KOPT-K1 (cell line): ENCODE results near the gene MMP25.

Source experiments
- H3K27ac ChIP-seq: fragments of 200-600 bp; sonication (generic); 2 replicates; pipeline ENCODE4 v1.5.1; 2016; ENCODE audit warnings: antibody characterized with exemption, mild to moderate bottlenecking, low read depth, low read length; ENCODE audit not compliant: poor library complexity, severe bottlenecking
- H3K36me3 ChIP-seq: fragments of 200-600 bp; sonication (generic); 2 replicates; pipeline ENCODE4 v1.5.1; 2017; ENCODE audit warnings: antibody characterized with exemption, mild to moderate bottlenecking, low read length, moderate library complexity; ENCODE audit not compliant: insufficient read depth
- H3K9me3 ChIP-seq: fragments of 200-600 bp; sonication (generic); 2 replicates; pipeline ENCODE4 v1.5.1; 2017; ENCODE audit warnings: antibody characterized with exemption, low read length, mild to moderate bottlenecking; ENCODE audit not compliant: insufficient read depth, poor library complexity, severe bottlenecking

The MMP25 gene, protein sequence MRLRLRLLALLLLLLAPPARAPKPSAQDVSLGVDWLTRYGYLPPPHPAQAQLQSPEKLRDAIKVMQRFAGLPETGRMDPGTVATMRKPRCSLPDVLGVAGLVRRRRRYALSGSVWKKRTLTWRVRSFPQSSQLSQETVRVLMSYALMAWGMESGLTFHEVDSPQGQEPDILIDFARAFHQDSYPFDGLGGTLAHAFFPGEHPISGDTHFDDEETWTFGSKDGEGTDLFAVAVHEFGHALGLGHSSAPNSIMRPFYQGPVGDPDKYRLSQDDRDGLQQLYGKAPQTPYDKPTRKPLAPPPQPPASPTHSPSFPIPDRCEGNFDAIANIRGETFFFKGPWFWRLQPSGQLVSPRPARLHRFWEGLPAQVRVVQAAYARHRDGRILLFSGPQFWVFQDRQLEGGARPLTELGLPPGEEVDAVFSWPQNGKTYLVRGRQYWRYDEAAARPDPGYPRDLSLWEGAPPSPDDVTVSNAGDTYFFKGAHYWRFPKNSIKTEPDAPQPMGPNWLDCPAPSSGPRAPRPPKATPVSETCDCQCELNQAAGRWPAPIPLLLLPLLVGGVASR

DNA sequence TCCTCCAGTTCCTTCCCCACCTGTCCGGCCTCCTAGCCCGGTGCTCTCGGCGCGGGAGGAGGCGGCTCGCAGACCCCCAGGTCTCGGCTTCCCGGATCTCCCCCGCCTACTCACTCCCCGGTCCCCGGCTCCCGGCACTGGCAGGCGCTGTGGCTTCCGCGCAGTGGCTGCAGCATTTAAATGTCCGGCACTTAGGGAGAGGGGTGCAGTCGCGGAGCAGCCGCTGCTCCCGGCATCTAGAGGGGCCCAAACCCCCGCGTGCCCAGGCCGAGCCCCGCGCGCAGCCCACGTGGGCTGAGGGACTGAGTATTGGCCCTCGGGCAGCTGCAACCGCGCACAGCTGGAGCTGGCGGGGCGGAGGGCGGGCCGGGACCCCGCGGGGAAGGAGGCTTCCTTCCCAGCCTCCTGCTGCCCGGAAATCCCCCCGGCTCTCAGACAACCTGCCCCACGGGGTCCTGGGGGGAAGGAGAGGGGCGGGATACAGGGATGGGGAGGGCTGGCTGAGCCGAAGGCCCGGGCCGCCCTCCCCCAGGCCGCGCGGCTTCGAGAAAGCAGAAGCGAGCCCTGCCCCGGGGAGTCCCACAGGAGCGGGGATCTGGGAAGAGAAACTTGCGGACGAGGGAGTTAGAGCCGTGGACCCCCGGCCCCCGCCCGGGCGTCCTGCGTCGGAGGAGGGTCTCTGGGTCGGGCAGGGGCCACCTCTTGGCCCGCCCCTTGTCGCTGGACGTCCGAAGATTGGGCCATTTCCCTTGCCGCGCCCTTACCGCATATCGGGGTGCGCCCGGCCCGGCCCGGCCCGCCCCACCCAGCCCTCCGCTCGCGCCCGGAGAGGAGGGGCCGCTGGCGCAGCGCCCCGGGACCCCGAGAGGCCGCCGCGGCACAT is at the start of gene MMP25:
MMP25 (plus strand) TSS at position 804 of the 883 bp plus-strand sequence. CDS start 357 bp downstream, outside the sequence.
- H3K27ac ChIP-seq = no peak within 1 kb of the TSS

DNA sequence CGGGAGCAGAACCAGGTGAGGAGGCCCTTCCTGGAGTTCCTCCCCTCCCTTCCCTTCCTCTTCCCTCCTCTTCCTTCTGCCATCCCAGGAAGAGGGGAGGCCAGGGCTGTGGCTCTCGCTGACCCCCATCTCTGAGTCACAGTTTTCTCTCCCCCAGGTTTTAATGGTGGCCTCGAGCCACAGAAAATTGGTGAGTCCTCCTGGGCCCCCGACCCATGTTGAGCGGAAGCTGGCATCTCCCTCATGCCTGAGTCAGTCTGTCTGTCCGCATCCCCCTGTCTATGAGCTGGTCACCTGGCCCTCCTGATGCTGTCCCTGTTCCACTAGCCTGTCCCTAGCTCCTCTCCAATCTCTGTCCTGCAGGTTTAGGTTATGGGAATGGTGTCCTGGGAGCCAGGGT is 46.4 kb upstream of the MMP25 start:
- H3K9me3 ChIP-seq = no peaks in the 10 kb centered on the region
- no peak overlapping the region for H3K27ac ChIP-seq
- no peaks in the 10 kb centered on the region for H3K36me3 ChIP-seq

More for the DNA sequence above, at the start of gene MMP25:
- Histone ChIP-seq H3K9me3 (no peaks in the 10 kb centered on the region), H3K36me3 (no peaks in the 10 kb centered on the region)

DNA sequence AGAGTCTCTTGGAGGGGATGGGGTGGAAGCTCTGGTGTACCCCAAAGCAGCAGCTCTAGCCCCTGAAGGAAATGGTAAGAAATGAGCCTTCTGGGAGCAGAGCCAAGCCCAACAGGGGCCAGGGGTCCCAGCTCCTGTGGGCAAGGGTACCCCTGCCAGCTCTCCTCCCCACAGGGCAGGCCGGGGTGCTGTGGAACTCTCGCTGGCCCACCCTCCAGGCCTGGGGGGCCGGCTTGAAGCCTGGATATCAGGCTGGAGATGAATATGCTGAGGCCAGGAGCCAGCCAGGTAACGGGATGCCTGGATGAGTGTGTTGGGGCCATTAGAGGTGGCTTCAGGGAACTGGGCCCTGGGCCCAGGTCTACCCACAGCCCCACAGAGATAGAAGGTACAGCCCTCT is 45.8 kb upstream of the MMP25 start:
- Histone ChIP-seq H3K27ac (no peak overlapping the region), H3K36me3 (no peaks in the 10 kb centered on the region), H3K9me3 (no peaks in the 10 kb centered on the region)

DNA sequence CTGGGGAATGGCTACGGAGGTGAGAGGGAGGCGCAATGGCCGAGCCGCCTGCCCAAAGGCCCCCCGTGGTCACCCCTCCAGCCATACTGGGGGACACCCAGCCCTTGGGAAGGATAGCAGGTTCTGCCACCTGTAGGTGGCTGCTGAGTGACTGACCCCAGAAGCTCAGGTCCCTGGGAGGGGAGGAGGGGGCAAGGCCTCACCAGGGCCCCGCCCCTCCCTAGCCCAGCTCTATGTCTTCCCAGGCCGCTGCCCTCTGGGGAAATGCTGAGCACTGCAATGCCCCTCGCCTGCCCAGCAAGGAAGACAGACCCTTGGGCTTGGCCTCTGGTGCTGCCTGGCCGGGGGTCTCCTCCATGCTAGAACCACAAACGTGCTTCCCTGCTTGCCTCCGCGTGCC is 45.0 kb upstream of the MMP25 start:
- no peaks in the 10 kb centered on the region for H3K9me3 ChIP-seq
- H3K27ac ChIP-seq = no peak overlapping the region
- H3K36me3 ChIP-seq = no peaks in the 10 kb centered on the region

DNA sequence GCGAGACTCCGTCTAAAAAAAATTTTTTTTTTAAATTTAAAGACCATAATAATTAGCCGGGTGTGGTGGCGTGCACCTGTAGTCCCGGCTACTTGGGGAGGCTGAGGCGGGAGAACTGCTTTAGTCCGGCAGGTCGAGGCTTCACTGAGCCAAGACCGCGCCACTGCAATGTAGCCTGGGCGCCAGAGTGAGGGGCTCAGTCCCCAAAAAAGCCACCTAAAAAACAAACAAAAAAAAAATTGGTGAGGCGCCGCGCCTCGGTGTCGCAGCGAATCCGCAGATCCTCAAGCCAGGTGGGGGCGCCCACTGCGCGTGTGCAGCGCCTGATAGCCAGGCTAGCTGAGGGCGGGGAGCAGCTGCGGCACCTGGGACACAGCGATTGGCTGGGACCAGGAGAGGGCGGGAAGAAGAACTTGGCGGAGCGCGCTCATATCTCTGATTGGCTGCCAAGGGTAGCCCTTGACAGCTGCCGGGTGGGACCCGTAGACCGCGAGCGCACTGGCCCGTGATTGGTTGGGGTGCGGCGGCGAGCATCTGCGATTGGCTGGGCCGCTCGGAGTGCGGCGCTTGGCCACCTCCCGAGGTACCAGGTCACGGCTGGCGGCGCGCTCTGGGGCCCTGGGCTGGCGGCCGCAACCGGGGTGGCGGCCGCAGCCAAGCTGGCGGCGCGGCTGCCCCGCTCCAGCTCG is 42.6 kb upstream of the MMP25 start:
- H3K9me3 ChIP-seq = no peaks in the 10 kb centered on the region
- H3K36me3 ChIP-seq = no peaks in the 10 kb centered on the region
- no peak overlapping the region for H3K27ac ChIP-seq

DNA sequence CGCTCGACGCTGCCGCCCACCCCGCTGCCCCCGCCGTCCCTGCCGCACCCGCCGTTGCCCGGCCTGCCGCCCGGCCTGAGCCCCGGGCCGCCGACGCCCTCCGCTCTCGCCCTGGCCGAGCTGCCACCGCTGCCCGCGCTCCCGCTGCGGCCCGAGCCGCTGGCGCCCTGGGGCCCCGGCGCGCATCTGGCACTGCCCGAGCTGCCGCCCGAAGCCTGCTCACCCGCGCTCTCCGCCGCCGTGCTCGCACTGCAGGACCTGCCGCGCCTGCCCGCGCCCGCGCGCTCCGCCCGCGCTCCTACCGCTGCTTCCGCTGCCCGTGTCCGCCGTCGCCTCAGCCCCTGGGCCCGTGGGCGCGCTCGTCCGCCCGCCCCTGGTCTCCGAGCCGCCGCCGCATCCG is 42.0 kb upstream of the MMP25 start:
- no peaks in the 10 kb centered on the region for H3K36me3 ChIP-seq
- H3K27ac ChIP-seq = no peak overlapping the region

DNA sequence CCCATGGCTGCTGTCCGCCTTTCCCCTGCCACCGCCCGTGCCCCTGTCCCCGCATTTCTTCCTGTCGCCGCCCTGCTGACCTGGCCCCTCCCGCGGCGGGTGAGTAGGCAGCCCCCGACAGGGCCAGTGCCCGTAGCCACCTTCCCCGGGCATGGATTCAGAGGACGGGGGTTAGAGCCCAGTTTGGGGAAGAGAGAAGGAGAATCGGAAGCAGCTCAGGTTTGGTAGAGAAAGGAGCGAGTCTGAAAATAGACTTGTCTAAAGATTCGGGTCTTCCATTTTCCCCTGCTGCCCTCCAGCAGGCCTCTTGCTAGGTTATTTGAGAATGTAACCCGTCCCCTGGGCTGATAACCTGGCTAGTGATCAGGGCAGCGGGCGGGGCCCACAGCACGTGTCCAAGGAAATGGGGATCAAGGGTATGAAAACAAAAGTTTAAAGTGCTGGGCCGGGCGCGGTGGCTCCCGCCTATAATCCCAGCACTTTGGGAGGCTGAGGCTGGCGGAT is 41.5 kb upstream of the MMP25 start:
- Histone ChIP-seq H3K36me3 (no peaks in the 10 kb centered on the region), H3K27ac (no peak overlapping the region), H3K9me3 (no peaks in the 10 kb centered on the region)

More for the DNA sequence above, 42.0 kb upstream of the MMP25 start:
- no peaks in the 10 kb centered on the region for H3K9me3 ChIP-seq

DNA sequence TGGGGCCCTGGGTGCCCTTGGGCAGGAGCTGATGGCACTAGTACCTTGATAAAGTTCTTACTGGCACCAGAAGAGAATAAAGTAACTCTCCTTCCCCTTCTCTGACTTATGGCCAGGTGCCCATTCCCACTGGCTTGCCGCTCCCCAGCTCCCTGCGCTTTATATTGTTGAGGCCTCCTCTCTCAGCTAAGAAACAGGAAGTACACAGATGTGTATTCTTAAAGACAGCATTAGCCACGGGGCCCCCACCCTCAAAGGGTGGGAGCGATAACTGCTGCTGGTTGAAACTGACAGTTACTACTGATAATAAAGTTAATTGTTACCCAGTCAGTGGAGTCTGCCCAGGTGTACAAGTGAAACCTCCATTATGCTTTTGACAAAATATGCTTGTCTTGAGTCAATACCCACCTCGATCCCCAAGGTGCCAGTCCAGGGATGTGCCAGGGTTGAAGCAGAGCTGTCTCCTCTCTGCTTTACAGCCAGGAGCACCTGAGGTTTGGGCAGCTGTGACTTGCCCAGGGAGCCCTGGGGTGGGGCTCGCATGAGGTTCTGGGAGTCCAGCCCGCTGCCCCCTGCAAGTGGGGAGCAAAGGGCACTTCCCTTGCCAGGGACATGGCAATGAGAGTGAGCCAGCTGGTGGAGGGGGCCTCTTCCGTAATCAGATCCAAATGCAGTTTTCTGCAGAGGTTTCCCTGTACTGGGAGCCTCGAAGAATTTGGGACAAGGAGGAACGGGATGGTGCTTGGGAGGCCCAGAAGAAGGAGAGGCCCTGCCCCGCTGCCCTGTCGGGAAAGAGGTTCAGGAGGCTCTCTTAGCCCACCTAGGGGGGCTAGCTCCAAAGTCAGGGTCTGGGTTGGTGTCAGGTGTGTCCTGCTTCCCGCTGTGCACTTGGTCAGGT is 39.1 kb upstream of the MMP25 start:
- no peak overlapping the region for H3K27ac ChIP-seq
- H3K9me3 ChIP-seq = no peaks in the 10 kb centered on the region
- H3K36me3 ChIP-seq = no peaks in the 10 kb centered on the region

DNA sequence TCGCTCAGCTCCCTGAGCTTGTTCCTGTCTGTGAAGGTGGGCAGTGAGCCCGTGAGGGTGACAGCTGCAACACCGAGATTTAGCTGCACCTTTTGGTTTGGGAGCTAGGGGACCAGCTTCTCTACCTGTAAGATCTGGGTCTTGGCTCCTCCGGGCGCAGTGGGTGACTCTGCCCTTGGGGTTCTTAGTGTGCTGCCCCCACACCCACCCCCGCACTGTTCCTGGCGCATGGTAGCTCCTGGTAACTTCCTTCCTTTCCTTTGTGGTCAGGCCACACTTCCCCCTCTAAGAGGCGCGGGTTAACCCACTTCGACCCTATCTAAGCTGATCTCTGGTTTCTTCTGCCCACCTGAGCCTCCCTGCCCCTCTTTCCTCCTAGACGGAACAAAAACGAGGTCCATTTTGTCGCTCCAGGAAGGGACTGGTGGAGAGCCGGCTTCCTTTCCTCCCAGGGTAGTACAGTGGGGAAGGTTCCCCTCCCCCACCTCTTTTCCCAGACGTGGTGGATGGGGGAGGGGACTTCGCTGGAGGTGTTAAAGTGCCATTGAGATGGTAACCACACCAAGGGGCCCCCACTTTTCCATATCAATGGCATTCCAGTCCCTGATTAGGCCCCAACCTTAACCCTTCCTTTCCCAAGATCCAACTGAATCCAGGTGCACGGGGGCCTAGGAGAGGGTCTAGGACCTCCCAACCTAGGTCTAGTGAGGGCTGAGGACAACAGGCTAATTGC is 38.2 kb upstream of the MMP25 start:
- Histone ChIP-seq H3K36me3 (no peaks in the 10 kb centered on the region), H3K27ac (no peak overlapping the region), H3K9me3 (no peaks in the 10 kb centered on the region)

DNA sequence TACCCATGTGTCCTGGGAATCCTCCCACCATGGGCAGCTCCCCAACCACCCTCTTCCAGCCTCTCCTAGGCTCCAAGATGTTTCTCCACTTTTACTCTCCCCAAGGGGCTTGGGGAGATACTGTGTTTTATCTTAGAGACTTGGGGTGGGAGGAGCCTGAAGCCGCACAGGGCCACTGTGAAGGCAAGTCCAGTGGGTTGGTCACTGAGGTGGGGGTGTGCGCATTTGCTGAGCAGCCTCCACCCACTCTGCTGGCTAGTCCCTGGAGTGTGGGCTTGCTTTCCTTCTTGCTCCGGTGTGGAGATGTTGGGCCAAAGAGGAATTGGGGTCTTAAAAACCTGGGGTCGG is 37.7 kb upstream of the MMP25 start:
- H3K9me3 ChIP-seq = no peaks in the 10 kb centered on the region
- no peaks in the 10 kb centered on the region for H3K36me3 ChIP-seq
- H3K27ac ChIP-seq = no peak overlapping the region

DNA sequence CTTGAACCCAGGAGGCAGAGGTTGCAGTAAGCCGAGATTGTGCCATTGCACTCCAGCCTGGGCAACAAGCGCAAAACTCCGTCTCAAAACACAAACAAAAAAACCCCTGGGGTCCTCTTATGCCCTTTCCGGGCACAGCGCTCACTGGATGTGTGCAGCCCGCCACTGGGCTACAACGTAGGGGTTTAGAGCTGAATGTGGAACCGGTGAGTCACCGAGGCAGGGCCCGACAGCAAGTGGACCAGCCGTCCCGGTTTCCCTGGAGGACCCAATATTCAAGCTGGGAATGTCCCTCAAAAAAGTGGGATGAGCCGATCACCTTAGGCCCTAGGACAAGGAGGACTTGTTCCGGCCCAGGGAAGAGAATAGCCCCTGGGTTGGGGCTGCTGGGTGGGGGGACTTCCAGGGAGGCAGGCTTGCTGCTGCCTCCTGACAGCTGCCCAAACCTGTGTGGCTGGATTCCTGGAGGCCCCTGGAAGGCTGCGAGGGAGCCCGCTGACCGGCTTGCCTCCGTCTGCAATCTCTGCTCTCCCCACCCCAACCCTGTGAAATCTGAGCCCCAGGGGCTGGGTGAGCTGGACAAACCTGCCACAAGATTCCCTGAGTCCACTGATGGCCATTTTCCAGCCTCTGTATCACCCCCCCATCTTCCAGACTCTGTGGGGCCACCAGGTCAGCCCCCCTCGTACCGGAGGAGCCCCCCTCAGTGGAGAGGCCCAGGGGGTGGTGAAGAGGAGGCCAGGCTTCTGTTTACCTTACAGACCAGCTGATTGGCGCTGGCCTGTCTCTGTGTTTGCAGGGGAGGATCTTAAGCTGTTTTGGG is 36.6 kb upstream of the MMP25 start:
- Histone ChIP-seq H3K9me3 (no peaks in the 10 kb centered on the region), H3K27ac (no peak overlapping the region), H3K36me3 (no peaks in the 10 kb centered on the region)

DNA sequence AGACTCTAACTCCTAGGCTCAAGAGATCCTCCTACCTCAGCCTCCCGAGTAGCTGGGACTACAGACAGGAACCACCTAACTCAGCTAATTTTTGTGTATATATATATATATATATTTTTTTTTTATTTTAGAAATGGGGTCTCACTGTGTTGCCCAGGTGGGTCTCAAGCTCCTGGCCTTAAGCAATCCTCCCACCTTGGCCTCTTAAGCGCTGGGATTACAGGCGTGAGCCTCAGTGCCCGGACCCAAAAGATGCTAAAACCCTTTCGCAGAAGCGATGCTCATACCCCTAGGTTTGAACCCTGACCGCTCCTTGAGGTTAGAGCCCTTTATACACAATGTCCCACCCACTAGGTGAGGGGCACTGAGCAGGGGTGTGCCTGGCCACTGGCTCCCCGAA is 35.9 kb upstream of the MMP25 start:
- Histone ChIP-seq H3K36me3 (no peaks in the 10 kb centered on the region), H3K27ac (no peak overlapping the region), H3K9me3 (no peaks in the 10 kb centered on the region)

DNA sequence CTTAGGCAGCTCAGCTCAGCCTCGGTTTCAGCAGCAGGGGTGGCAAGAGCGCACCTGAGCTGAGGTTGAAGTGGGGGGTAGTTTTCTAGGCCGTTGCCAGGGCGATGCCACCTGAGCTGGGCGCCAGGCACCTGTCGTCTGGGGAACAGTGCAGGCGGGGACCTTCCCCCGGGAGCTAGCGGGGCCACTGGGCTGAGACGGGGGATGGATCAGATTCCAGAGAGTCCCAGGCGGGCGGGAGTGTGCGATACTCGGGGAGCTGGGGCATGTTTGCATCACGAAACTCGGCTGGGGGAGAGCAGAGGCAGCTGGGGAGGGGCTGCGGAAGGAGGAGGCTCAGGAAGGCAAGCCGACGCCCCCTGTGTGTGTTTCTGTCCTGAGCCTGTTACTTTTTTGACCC is 34.1 kb upstream of the MMP25 start:
- Histone ChIP-seq H3K27ac (no peak overlapping the region), H3K36me3 (no peaks in the 10 kb centered on the region), H3K9me3 (no peaks in the 10 kb centered on the region)
